H9 (cell line): ENCODE data around the gene ZFP62. TPM values are rescaled to one million over a fixed set of nuclear protein-coding genes. Genes with fewer than 3 reads are reported as not detected.

ENCODE experiments used
- DNase-seq: peaks from one replicate; pipeline ENCODE4 v3.0.0-alpha.2; 2017
- H2AFZ ChIP-seq: one replicate; pipeline ENCODE4 v1.6.1; 2013; ENCODE audit warnings: mild to moderate bottlenecking, low read length, control low read depth, moderate library complexity
- H2AK5ac ChIP-seq: 2 replicates; pipeline ENCODE4 v1.6.1; 2013; ENCODE audit warnings: low read length, control low read depth, mixed read lengths; ENCODE audit not compliant: insufficient read length
- H2BK120ac ChIP-seq: one replicate; pipeline ENCODE4 v1.6.1; 2013; ENCODE audit warnings: low read depth, mild to moderate bottlenecking, low read length, control low read depth, inconsistent platforms; ENCODE audit not compliant: poor library complexity, severe bottlenecking
- H2BK12ac ChIP-seq: 2 replicates; pipeline ENCODE4 v1.6.1; 2013; ENCODE audit warnings: low read length, control low read depth, mixed read lengths, low read depth; ENCODE audit not compliant: insufficient read length
- H2BK15ac ChIP-seq: 2 replicates; pipeline ENCODE4 v1.6.1; 2013; ENCODE audit warnings: low read depth, low read length, control low read depth
- H2BK20ac ChIP-seq: one replicate; pipeline ENCODE4 v1.6.1; 2013; ENCODE audit warnings: low read depth, mild to moderate bottlenecking, low read length, control low read depth, inconsistent platforms; ENCODE audit not compliant: poor library complexity, severe bottlenecking
- H2BK5ac ChIP-seq: 2 replicates; pipeline ENCODE4 v1.6.1; 2013; ENCODE audit warnings: low read length, control low read depth, mixed read lengths; ENCODE audit not compliant: insufficient read length
- H3K14ac ChIP-seq: 2 replicates; pipeline ENCODE4 v1.6.1; 2013; ENCODE audit warnings: low read length, control low read depth; ENCODE audit not compliant: insufficient read depth
- H3K18ac ChIP-seq: 2 replicates; pipeline ENCODE4 v1.6.1; 2013; ENCODE audit warnings: low read depth, mild to moderate bottlenecking, mixed read lengths, low read length, control low read depth; ENCODE audit not compliant: insufficient read length
- H3K23ac ChIP-seq: 2 replicates; pipeline ENCODE4 v1.6.1; 2013; ENCODE audit warnings: low read length, control low read depth, mixed read lengths, low read depth; ENCODE audit not compliant: insufficient read length
- H3K23me2 ChIP-seq: 2 replicates; pipeline ENCODE4 v1.6.1; 2013; ENCODE audit warnings: low read depth, mild to moderate bottlenecking, mixed read lengths, low read length, control low read depth; ENCODE audit not compliant: insufficient read length, poor library complexity, severe bottlenecking
- H3K27ac ChIP-seq: 2 replicates; pipeline ENCODE4 v1.5.1; 2013; ENCODE audit warnings: low read length, control low read depth, mixed read lengths, low read depth; ENCODE audit not compliant: insufficient read length
- H3K27me3 ChIP-seq: 2 replicates; pipeline ENCODE4 v1.6.1; 2013; ENCODE audit warnings: low read length, control low read depth, inconsistent platforms; ENCODE audit not compliant: insufficient read depth
- H3K4ac ChIP-seq: 2 replicates; pipeline ENCODE4 v1.6.1; 2013; ENCODE audit warnings: low read depth, mild to moderate bottlenecking, control low read depth, inconsistent platforms, low read length, moderate library complexity
- H3K4me1 ChIP-seq: 2 replicates; pipeline ENCODE4 v1.6.1; 2013; ENCODE audit warnings: low read length, control low read depth, inconsistent platforms; ENCODE audit not compliant: insufficient read depth
- H3K4me2 ChIP-seq: 2 replicates; pipeline ENCODE4 v1.6.1; 2013; ENCODE audit warnings: low read length, control low read depth, mixed read lengths; ENCODE audit not compliant: insufficient read length, insufficient read depth
- H3K56ac ChIP-seq: 2 replicates; pipeline ENCODE4 v1.6.1; 2013; ENCODE audit warnings: low read depth, mild to moderate bottlenecking, mixed read lengths, low read length, control low read depth; ENCODE audit not compliant: insufficient read length
- H3K79me1 ChIP-seq: 2 replicates; pipeline ENCODE4 v1.6.1; 2013; ENCODE audit warnings: low read depth, mild to moderate bottlenecking, moderate library complexity, low read length, control low read depth, inconsistent platforms; ENCODE audit not compliant: insufficient read depth, poor library complexity, severe bottlenecking
- H3K79me2 ChIP-seq: 2 replicates; pipeline ENCODE4 v1.6.1; 2013; ENCODE audit warnings: low read length, control low read depth, inconsistent platforms; ENCODE audit not compliant: insufficient read depth
- H3K9ac ChIP-seq: 2 replicates; pipeline ENCODE4 v1.6.1; 2013; ENCODE audit warnings: low read length, control low read depth, mixed read lengths; ENCODE audit not compliant: insufficient read length; ENCODE audit errors: extremely low read depth
- H3K9me3 ChIP-seq: one replicate; pipeline ENCODE4 v1.6.1; 2013; ENCODE audit warnings: low read depth, low read length, inconsistent platforms; ENCODE audit not compliant: control insufficient read depth
- H3T11ph ChIP-seq: one replicate; pipeline ENCODE4 v1.6.1; 2013; ENCODE audit warnings: mild to moderate bottlenecking, low read length, control low read depth, inconsistent platforms
- H4K20me1 ChIP-seq: one replicate; pipeline ENCODE4 v1.6.1; 2013; ENCODE audit not compliant: control insufficient read depth, insufficient read length, insufficient read depth
- H4K5ac ChIP-seq: 2 replicates; pipeline ENCODE4 v1.6.1; 2013; ENCODE audit warnings: low read depth, mild to moderate bottlenecking, mixed read lengths, low read length, control low read depth; ENCODE audit not compliant: insufficient read length
- H4K8ac ChIP-seq: replicated peaks from 2 replicates; pipeline ENCODE4 v1.6.1; 2013; ENCODE audit warnings: low read length, control low read depth, mixed read lengths, low read depth; ENCODE audit not compliant: insufficient read length
- H4K91ac ChIP-seq: 2 replicates; pipeline ENCODE4 v1.6.1; 2013; ENCODE audit warnings: low read depth, mild to moderate bottlenecking, moderate library complexity, mixed read lengths, low read length, control low read depth; ENCODE audit not compliant: insufficient read length
- H3K27ac Mint-ChIP-seq, 3 experiments: 2 replicates in 2 of 3; 3 replicates in 1 of 3; pipeline ENCODE4 v1.8.0; 2020 to 2021; ENCODE audit warnings: mixed read lengths in 3 of 3, mild to moderate bottlenecking in 1 of 3, moderate library complexity in 1 of 3
- H3K27me3 Mint-ChIP-seq: 2 replicates; pipeline ENCODE4 v1.8.0; 2021; ENCODE audit warnings: low read depth, mild to moderate bottlenecking, moderate library complexity, mixed read lengths
- H3K36me3 Mint-ChIP-seq, 3 experiments: 2 replicates in 2 of 3; 3 replicates in 1 of 3; pipeline ENCODE4 v1.8.0; 2020 to 2021; ENCODE audit warnings: low read depth in 3 of 3, mixed read lengths in 3 of 3; ENCODE audit not compliant: insufficient read depth in 1 of 3
- H3K4me1 Mint-ChIP-seq, 2 experiments: 2 replicates each; pipeline ENCODE4 v1.8.0; 2020; ENCODE audit warnings: mixed read lengths in 2 of 2
- H3K4me3 Mint-ChIP-seq, 2 experiments: 2 replicates in 1 of 2; 3 replicates in 1 of 2; pipeline ENCODE4 v1.8.0; 2020 to 2021; ENCODE audit warnings: mild to moderate bottlenecking in 2 of 2, mixed read lengths in 2 of 2, moderate library complexity in 1 of 2
- H3K9me3 Mint-ChIP-seq, 2 experiments: 2 replicates in 1 of 2; 3 replicates in 1 of 2; pipeline ENCODE4 v1.8.0; 2020; ENCODE audit warnings: mild to moderate bottlenecking in 2 of 2, mixed read lengths in 2 of 2, moderate library complexity in 1 of 2
- CTCF ChIP-seq: fragments of 200-600 bp; sonication (generic); conservative IDR thresholded peaks from 3 replicates; pipeline ENCODE4 v1.8.0; 2021; ENCODE audit warnings: antibody characterized with exemption, mild to moderate bottlenecking
- WGBS: extraction: QIAGEN DNeasy Blood & Tissue Kit; methylation state at CpG from one replicate; pipeline ENCODE4 v1.1.7; 2013; ENCODE audit warnings: missing lambda C conversion rate, low lambda C conversion rate, mixed read lengths; ENCODE audit not compliant: insufficient read length; ENCODE audit errors: extremely low coverage; 5-methylcytosine and 5-hydroxymethylcytosine counted together
- total RNA-seq: library from RNA; stranded (reverse); gene quantifications from 2 replicates; pipeline ENCODE4 v1.2.1, GENCODE V29; 2021

Gene ZFP62
- total RNA-seq, 1 experiment from 2014 or later, result 16.2 TPM

- no peak overlapping the region for H3K4ac ChIP-seq
- Mint-ChIP-seq H3K36me3 (peaks cover 0 to 19% (median 6%) of the 10 kb centered on the region in 3 experiments; a peak in 2 of 7 replicates), H3K27me3 (peaks cover 5% of the 10 kb centered on the region), H3K27ac (peak overlapping the region in 2 of 3 experiments; percentile 20 to 55; a peak in 3 of 7 replicates), H3K9me3 (no peaks in the 10 kb centered on the region; a peak in 2 of 5 replicates), H3K4me1 (peaks cover 42 to 45% of the 10 kb centered on the region in 2 experiments), H3K4me3 (peak overlapping the region; percentile 83 to 90)
- TF ChIP-seq CTCF, result no peak
- H2BK12ac ChIP-seq, result no peak overlapping the region
- no peak overlapping the region for H2BK5ac ChIP-seq
- H2BK120ac ChIP-seq, result no peak overlapping the region
- peaks cover 11% of the 10 kb centered on the region for H3K4me1 ChIP-seq
- H3T11ph ChIP-seq, result no peak overlapping the region
- peak overlapping the region; percentile 81 for H3K4me2 ChIP-seq
- no peaks in the 10 kb centered on the region; the same call in 1 of the 2 replicates for H3K79me2 ChIP-seq
- H3K56ac ChIP-seq, result no peak overlapping the region
- H4K5ac ChIP-seq, result no peak overlapping the region
- H3K14ac ChIP-seq, result no peak overlapping the region
- no peaks in the 10 kb centered on the region for H3K27me3 ChIP-seq
- H2AFZ ChIP-seq, result no peak overlapping the region
- no CpG with 5 or more reads among the region's 10 CpGs for WGBS
- peaks cover 15% of the 10 kb centered on the region for H3K23me2 ChIP-seq
- H3K18ac ChIP-seq, result no peak overlapping the region
- H4K8ac ChIP-seq, result no peak overlapping the region
- H3K9ac ChIP-seq, result no peak overlapping the region
- H3K79me1 ChIP-seq, result no peaks in the 10 kb centered on the region
- no peak overlapping the region for H3K23ac ChIP-seq
- no peaks in the 10 kb centered on the region for H4K20me1 ChIP-seq
- H4K91ac ChIP-seq, result no peak overlapping the region
- H3K9me3 ChIP-seq, result no peaks in the 10 kb centered on the region
- H2AK5ac ChIP-seq, result no peak overlapping the region
- H2BK20ac ChIP-seq, result no peak overlapping the region
- no peak overlapping the region for H3K27ac ChIP-seq
- no peak for DNase-seq
- H2BK15ac ChIP-seq, result no peak overlapping the region
Measured at GRCh38 chr5:180811623-180812124, 49.4 kb downstream of the ZFP62 start.
